ENCODE results near the gene BBS1.

- TF ChIP-seq, protein P1, sequence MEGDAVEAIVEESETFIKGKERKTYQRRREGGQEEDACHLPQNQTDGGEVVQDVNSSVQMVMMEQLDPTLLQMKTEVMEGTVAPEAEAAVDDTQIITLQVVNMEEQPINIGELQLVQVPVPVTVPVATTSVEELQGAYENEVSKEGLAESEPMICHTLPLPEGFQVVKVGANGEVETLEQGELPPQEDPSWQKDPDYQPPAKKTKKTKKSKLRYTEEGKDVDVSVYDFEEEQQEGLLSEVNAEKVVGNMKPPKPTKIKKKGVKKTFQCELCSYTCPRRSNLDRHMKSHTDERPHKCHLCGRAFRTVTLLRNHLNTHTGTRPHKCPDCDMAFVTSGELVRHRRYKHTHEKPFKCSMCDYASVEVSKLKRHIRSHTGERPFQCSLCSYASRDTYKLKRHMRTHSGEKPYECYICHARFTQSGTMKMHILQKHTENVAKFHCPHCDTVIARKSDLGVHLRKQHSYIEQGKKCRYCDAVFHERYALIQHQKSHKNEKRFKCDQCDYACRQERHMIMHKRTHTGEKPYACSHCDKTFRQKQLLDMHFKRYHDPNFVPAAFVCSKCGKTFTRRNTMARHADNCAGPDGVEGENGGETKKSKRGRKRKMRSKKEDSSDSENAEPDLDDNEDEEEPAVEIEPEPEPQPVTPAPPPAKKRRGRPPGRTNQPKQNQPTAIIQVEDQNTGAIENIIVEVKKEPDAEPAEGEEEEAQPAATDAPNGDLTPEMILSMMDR (IDR thresholded peaks at IDR 0.05) = no peak
- TF ChIP-seq POLR2AphosphoS5 (IDR thresholded peaks at IDR 0.05; ENCODE audit: insufficient read depth in 1 of 2, low read depth in 1 of 2) = no peak
Measured at GRCh38 chr11:66562907-66563583, 52.6 kb downstream of the BBS1 start.

Data from vagina (tissue), 2 donors.